GM19463 (cell line): Measurements from ENCODE around the gene MTHFR.

ENCODE experiments used
- ATAC-seq: cut with Tn5 transposase; IDR thresholded peaks from one replicate; pipeline ENCODE4 v1.9.1; 2021; ENCODE audit warnings: mild to moderate bottlenecking, moderate library complexity; ENCODE audit not compliant: unreplicated experiment

The MTHFR gene

GRCh38 chr1:11805422-11806306, at the start of gene MTHFR, which contains the start of gene CLCN6:
MTHFR (minus strand) TSS chr1:11805964; CDS start chr1:11803116, 2,848 bp downstream.
CLCN6 (plus strand) TSS chr1:11806191; CDS start chr1:11806263, 72 bp downstream.
- ATAC-seq = peak; percentile 82

GRCh38 chr1:11855430-11855829, 49.7 kb upstream of the MTHFR start:
- no peak for ATAC-seq

GRCh38 chr1:11854519-11854918, 48.8 kb upstream of the MTHFR start:
- ATAC-seq = no peak

GRCh38 chr1:11851180-11851579, 45.4 kb upstream of the MTHFR start:
- no peak for ATAC-seq

- ATAC-seq = no peak
Observed at GRCh38 chr1:11850156-11850555, 44.4 kb upstream of the MTHFR start.

GRCh38 chr1:11848373-11848700, 42.6 kb upstream of the MTHFR start:
- no peak for ATAC-seq

GRCh38 chr1:11847667-11848372, 42.1 kb upstream of the MTHFR start, which contains the start of gene NPPA:
NPPA (minus strand) TSS chr1:11847783; CDS start chr1:11847684, 99 bp downstream.
- ATAC-seq = no peak

GRCh38 chr1:11845641-11846335, 40.0 kb upstream of the MTHFR start:
- ATAC-seq = no peak

- ATAC-seq = no peak
Observed at GRCh38 chr1:11842154-11843041, 36.6 kb upstream of the MTHFR start.

GRCh38 chr1:11841245-11842153, 35.7 kb upstream of the MTHFR start:
- ATAC-seq = no peak

GRCh38 chr1:11839727-11840705, 34.3 kb upstream of the MTHFR start:
- no peak for ATAC-seq

GRCh38 chr1:11838349-11839272, 32.8 kb upstream of the MTHFR start:
- ATAC-seq = no peak

GRCh38 chr1:11837767-11838348, 32.1 kb upstream of the MTHFR start:
- ATAC-seq = no peak

GRCh38 chr1:11836955-11837766, 31.4 kb upstream of the MTHFR start:
- no peak for ATAC-seq

- ATAC-seq = no peak
Observed at GRCh38 chr1:11835441-11836225, 29.9 kb upstream of the MTHFR start.
